Stimulated activated CD8-positive, alpha-beta memory T cell treated with anti-CD3 and anti-CD28 coated beads, Interleukin-7, amount 100 ng/mL, for 1 hour (primary cell): Measurements from ENCODE around the gene SMG5.

Source experiments
- DNase-seq, 2 donors: peaks; one replicate each; pipeline ENCODE4 v3.0.0-alpha.2; 2020; ENCODE audit warnings: low read depth in 2 of 2

Gene SMG5

DNA sequence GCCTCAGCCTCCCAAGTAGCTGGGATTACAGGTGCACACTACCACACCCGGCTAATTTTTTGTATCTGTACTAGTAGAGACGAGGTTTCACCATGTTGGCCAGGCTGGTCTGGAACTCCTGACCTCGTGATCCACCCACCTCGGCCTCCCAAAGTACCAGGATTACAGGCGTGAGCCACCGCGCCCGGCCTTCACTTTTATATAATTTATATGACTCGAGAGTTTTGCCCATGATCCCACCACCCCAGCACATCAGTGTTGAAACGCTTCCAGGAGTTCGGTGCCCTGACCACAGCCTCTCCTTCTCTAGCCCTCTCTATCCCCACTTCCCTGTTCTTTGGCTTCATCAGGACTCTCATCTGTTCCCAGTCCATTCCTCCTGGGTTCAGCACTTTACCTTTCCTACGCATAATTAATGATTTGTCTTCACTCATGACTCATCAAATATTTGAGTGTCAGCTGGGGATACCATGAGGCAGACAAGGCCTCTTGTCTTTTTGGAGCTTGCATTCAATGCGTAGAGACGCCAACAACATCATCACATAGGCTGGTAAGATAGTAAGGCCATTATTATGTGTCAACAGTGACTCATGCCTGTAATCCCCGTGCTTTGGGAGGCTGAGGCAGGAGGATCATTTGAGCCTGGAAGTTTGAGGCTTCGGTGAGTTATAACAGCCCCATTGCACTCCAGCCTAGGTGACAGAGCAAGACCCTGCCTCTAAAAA lies 68.4 kb downstream of the SMG5 start:
- no peak for DNase-seq

DNA sequence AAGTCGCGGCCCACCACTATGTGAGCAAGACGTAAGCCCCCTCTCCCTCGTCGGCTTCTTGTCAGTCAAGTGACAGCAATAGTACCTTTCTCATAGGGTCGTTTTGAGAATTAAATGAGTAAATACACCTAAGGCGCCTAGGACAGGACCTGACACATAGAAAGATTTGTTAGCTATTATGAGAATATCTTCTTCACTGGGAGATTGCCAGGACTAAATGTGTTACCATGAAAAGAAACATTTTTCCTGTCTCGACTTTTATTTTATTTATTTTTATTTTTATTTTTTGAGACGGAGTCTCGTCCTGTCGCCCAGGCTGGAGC lies 69.0 kb downstream of the SMG5 start:
- no peak for DNase-seq

DNA sequence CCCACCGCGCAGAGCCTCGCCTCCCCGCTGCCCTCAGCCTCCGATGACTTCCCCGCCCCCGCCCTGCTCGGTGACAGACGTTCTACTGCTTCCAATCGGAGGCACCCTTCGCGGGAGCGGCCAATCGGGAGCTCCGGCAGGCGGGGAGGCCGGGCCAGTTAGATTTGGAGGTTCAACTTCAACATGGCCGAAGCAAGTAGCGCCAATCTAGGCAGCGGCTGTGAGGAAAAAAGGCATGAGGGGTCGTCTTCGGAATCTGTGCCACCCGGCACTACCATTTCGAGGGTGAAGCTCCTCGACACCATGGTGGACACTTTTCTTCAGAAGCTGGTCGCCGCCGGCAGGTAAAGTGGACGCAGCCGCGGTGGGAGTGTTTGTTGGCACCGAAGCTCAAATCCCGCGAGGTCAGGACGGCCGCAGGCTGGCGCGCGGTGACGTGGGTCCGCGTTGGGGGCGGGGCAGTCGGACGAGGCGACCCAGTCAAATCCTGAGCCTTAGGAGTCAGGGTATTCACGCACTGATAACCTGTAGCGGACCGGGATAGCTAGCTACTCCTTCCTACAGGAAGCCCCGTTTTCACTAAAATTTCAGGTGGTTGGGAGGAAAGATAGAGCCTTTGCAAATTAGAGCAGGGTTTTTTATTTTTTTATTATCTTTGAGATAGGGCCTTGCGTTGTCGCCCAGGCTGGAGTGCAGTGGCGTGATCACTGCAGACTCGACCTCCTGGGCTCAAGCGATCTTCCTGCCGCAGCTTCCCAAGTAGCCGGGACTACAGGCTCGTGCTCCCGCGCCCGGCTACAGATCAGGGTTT lies 69.6 kb downstream of the SMG5 start, which contains the start of gene PMF1:
Gene PMF1, plus strand, starts transcription at position 175 of the 811 bp plus-strand sequence. Its CDS starts 9 bp downstream, at position 184.
- peak; percentile 83 to 91 for DNase-seq

DNA sequence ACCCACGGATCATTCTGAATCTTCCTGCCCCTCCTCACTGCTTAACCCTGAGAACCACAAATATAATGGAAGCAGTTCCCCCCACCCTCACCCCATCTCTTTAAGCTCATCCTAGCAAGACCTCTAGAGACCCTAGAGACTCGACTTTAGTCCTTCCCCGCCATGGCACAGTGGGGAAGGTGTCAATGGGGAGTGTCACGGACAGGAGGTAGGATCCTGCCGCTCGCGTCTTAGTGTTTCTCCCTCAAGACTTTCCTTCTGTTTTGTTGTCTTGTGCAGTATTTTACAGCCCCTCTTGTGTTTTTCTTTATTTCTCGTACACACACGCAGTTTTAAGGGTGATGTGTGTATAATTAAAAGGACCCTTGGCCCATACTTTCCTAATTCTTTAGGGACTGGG lies 70.5 kb downstream of the SMG5 start:
- DNase-seq = no peak

DNA sequence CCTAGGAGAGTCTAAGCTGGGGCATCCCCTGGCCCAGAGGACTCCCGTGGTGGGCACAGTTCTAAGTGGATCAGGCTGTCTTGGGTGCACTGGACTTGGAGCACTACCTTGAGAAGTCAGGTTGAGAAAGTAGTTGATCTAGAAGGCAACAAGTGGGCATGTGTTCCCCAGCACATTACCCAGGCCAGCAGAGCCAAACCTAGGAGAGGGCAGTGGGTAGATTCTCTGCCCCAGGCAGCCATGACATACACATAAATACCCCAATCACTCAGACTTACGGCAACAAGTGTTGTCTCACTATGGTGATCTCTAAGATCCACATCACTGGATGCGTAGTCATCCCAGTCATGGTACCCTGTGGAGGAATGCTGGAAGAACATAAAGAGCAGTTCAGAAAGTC lies 71.4 kb downstream of the SMG5 start:
- no peak for DNase-seq

DNA sequence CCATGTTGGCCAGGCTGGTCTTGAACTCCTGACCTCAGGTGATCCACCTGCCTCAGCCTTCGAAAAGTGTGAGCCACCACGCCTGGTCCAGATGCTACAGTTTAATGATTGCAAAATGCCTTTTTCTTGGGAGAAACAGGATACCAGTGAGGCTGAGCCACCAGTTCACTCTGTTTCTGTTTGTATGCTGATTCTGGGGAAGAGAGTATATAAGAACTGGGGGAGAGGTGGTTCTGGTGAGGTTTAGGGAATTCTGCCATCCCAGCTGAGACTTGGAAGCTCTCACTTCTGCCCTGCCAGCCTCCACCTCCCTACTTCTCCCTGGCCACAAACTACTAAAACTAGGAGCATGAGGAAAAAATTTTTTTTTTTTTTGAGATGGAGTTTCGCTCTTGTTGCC lies 77.9 kb downstream of the SMG5 start:
- DNase-seq = no peak

DNA sequence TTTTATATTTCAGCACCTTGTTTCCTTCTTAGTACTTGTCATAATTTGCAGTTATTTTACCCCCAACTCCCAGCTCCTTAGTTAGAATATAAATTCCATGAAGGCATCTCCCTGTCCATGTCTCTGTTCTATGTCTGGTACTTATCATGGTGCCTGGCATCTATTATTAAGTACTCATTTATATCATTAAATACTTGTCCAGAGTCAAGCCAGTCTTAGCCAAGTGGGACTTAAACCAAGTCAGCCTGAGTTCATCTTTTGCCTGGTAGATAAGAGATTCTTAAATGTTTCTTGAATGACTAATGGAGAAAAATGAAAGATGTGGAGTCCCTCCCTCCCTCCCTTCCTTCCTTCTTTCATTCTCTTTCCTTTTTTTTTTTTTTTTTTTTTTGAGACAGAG lies 79.3 kb downstream of the SMG5 start:
- DNase-seq = no peak

DNA sequence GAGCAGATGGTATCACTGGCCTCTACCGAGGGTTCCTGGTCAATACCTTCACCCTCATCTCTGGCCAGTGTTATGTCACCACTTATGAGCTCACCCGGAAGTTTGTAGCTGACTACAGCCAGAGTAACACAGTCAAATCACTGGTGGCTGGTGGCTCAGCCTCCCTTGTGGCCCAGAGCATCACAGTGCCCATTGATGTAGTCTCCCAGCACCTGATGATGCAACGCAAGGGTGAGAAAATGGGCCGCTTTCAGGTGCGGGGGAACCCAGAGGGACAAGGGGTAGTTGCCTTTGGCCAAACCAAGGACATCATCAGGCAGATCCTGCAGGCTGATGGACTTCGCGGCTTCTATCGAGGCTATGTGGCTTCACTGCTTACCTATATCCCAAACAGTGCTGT lies 82.6 kb downstream of the SMG5 start:
- no peak for DNase-seq
